WI38 (cell line): ENCODE measurements around the gene MAN2A1.

Source experiments
- H3K4me3 ChIP-seq: 2 replicates; pipeline ENCODE4 v1.5.1; 2011; ENCODE audit warnings: low read depth, mild to moderate bottlenecking, control low read depth, low read length
- TF ChIP-seq, protein P1 (sequence below): IDR thresholded peaks from 2 replicates; pipeline ENCODE4 v1.5.1; 2012; ENCODE audit warnings: low read depth, mild to moderate bottlenecking, control low read depth, low read length

Gene MAN2A1

DNA sequence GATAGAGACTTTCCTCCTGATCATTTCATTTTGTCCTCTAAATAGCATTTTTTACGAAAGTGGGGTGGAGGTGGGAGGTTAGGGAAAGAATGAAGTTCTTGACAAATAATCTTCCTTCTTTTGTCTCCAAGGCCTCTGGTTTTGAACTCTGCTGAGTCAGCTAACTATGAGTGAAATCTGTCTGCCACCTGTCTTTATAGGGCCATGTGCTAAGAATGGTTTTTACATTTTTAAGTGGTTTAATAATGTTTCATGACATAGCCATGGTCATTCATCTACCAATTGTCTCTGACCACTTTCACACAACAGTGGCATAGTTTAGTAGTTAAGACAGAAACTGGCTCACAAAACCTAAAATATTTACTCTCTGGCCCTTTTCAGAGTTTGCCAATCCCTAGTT lies 7.6 kb downstream of the MAN2A1 start:
- H3K4me3 ChIP-seq, result no peak overlapping the region
- TF ChIP-seq, protein P1, sequence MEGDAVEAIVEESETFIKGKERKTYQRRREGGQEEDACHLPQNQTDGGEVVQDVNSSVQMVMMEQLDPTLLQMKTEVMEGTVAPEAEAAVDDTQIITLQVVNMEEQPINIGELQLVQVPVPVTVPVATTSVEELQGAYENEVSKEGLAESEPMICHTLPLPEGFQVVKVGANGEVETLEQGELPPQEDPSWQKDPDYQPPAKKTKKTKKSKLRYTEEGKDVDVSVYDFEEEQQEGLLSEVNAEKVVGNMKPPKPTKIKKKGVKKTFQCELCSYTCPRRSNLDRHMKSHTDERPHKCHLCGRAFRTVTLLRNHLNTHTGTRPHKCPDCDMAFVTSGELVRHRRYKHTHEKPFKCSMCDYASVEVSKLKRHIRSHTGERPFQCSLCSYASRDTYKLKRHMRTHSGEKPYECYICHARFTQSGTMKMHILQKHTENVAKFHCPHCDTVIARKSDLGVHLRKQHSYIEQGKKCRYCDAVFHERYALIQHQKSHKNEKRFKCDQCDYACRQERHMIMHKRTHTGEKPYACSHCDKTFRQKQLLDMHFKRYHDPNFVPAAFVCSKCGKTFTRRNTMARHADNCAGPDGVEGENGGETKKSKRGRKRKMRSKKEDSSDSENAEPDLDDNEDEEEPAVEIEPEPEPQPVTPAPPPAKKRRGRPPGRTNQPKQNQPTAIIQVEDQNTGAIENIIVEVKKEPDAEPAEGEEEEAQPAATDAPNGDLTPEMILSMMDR, result no peak

DNA sequence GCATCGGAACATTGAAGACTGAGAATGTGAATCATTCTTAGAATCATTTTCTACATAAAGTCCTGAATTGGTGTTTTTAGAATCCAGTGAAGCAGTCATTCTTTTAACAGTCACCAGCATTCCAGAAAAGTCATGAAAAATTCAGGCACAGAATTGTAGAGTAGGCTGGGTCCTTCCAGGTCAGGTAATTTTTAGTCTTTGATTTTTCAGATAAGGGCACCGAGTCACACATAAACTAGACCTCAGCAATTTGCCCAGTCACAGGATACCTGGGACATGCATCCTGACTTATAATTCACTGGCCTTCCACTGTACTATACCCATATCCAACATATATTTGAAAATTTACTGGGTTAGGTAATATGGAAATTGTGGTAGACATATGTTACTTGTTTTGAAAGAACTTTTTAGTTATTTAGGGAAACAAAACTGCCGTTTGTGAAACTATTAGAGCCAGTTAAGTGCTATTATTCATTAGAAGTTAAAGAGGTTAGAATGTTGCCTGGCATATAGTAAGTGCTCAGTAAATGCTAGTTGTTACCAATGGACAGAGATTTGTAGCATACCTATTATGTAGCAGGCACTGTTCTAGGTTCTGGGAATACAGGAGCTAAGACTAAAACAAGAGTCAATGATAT lies 10.9 kb downstream of the MAN2A1 start:
- TF ChIP-seq, protein P1, result no peak
- H3K4me3 ChIP-seq, result no peak overlapping the region

DNA sequence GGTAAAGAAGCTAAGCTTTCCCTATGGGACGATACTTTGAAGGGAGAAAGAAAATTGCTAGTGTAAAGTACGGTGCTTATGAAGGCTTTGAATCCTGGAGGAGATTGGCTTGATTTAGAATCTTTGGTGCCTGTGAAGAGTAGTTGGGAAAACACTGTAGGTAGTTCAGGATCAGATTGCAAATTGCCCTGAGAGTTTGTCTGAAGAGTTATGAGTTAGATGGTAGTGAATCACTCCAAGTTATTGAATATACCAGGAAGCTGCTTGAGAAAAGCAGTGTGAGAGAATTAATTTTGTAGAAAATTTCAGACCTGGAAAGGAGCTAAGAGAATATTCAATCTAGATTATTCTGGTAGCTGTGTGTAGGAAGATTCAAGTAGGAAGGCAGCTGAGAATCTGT lies 11.5 kb downstream of the MAN2A1 start:
- H3K4me3 ChIP-seq, result no peak overlapping the region
- TF ChIP-seq, protein P1, result no peak

DNA sequence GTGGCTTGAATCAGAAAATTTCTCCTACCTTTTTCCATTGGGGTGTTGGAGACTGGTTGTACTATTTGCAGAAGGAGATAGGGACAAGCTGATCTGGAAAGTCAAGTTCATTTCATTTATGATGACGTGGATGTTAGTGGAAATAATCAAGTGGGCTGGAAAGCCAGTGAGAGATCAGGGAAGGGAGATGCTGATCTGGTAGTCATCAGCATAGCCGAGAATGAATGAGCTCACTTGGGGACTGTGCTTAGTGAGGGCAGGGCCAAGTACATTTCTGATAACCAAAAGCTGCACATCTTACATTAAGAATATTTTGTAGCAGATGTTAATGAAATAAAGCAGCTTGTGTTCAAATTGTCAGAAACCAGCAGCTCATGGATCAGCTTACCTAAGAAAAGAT lies 12.1 kb downstream of the MAN2A1 start:
- no peak overlapping the region for H3K4me3 ChIP-seq
- TF ChIP-seq, protein P1, result no peak

DNA sequence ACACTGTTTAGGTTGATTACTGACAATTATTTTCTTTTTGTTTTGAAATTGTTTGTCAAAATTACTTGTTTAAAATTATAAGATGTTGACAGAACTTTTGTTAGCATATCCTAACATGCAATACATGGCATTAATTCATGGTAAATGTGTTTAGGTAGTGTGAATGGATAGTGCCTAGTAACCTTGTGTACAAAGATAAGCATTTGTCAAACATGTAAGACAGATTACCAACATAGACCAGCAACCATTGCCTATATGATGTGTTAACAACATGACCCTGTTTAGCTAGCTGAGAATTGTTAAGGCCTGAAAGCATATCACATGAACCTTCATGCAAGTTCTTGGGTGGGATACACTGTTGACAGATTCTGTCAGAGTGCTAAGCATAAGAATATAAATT lies 13.4 kb downstream of the MAN2A1 start:
- TF ChIP-seq, protein P1, result no peak

DNA sequence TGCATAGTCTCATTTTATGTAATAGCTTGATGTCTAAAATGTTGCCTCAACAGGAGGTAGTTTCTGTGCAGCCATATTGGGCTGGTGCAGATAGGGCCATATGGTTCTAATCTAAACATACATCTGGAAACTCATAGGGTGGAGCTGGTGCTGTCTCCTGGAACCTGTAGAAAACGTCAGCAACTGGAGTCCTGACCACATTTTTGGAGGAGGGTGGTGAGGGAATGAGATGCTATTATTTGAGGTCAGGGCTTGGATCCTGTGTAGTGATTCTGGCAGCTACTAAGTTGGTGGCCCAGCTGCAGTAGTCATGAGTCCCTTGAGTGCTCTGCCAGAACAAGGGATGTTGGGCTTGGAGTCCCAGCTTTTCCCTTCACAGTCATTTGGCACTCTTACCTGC lies 14.1 kb downstream of the MAN2A1 start:
- TF ChIP-seq, protein P1, result no peak
- no peak overlapping the region for H3K4me3 ChIP-seq

More for the DNA sequence above, 13.4 kb downstream of the MAN2A1 start:
- no peak overlapping the region for H3K4me3 ChIP-seq

DNA sequence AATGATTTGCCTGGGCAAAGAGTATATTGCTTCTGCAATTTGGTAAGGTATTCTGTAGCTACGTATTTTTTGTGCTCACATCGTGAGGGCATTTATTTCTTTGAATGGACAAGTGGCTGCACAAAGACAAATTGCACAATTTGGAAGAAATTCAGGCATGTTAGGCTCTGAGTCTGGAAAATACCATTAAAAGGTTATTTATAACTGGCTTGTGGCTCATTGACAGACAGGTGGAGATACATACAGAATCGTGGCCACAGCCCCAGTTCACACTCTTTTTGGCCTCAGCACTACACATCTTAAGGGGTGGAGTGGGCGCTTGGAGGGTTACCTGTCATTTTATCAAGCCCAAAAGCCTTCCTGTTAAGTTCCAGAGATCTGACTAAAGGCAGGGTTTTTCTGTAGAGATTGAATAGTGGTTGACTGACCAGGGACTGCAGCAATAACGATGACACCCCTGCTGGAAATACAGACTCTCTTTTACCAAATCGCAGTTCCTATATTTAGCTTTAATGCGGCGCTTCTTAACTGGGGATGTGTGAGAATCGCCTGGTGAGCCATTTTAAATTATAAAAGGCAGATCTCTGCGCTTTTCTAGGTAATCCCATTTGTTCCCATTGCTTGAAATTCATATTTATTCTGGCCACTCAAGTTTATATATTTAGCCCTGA lies 14.7 kb downstream of the MAN2A1 start:
- no peak overlapping the region for H3K4me3 ChIP-seq
- TF ChIP-seq, protein P1, result no peak
